IPS-18c (cell line): ENCODE data around the gene MIPEP.

Experiments used
- H3K4me3 ChIP-seq: 2 replicates; pipeline ENCODE4 v1.7.0; 2013; ENCODE audit warnings: low read depth, mild to moderate bottlenecking, low read length, moderate library complexity; ENCODE audit not compliant: insufficient read depth
- H3K9me3 ChIP-seq: one replicate; pipeline ENCODE4 v1.6.1; 2013; ENCODE audit warnings: mild to moderate bottlenecking, low read length, moderate library complexity; ENCODE audit not compliant: control insufficient read depth, insufficient read depth

MIPEP gene

GRCh38 chr13:23697772-23698313 lies 191.4 kb downstream of the MIPEP start:
- H3K4me3 ChIP-seq = no peak overlapping the region
- no peaks in the 10 kb centered on the region for H3K9me3 ChIP-seq

GRCh38 chr13:23696610-23697009 lies 192.6 kb downstream of the MIPEP start:
- no peak overlapping the region for H3K4me3 ChIP-seq
- H3K9me3 ChIP-seq = no peaks in the 10 kb centered on the region

GRCh38 chr13:23695711-23696464 lies 193.3 kb downstream of the MIPEP start:
- Histone ChIP-seq H3K4me3 (no peak overlapping the region), H3K9me3 (no peaks in the 10 kb centered on the region)

GRCh38 chr13:23695196-23695595 lies 194.0 kb downstream of the MIPEP start:
- Histone ChIP-seq H3K4me3 (no peak overlapping the region), H3K9me3 (no peaks in the 10 kb centered on the region)

- Histone ChIP-seq H3K4me3 (no peak overlapping the region), H3K9me3 (no peaks in the 10 kb centered on the region)
These were observed 196.4 kb downstream of the MIPEP start for GRCh38 chr13:23692816-23693215.

GRCh38 chr13:23690668-23691067 lies 198.5 kb downstream of the MIPEP start:
- H3K9me3 ChIP-seq = no peaks in the 10 kb centered on the region

GRCh38 chr13:23688336-23688735 lies 200.9 kb downstream of the MIPEP start:
- Histone ChIP-seq H3K9me3 (no peaks in the 10 kb centered on the region), H3K4me3 (no peak overlapping the region)

More at GRCh38 chr13:23690668-23691067, 198.5 kb downstream of the MIPEP start:
- no peak overlapping the region for H3K4me3 ChIP-seq

- Histone ChIP-seq H3K9me3 (no peaks in the 10 kb centered on the region), H3K4me3 (no peak overlapping the region)
These were observed 201.6 kb downstream of the MIPEP start for GRCh38 chr13:23687614-23688013.

- H3K4me3 ChIP-seq = no peak overlapping the region
- no peaks in the 10 kb centered on the region for H3K9me3 ChIP-seq
These were observed 202.3 kb downstream of the MIPEP start for GRCh38 chr13:23686948-23687347.

- no peak overlapping the region for H3K4me3 ChIP-seq
- H3K9me3 ChIP-seq = peaks cover 3% of the 10 kb centered on the region
These were observed 203.8 kb downstream of the MIPEP start for GRCh38 chr13:23685416-23685815.

- Histone ChIP-seq H3K9me3 (peaks cover 3% of the 10 kb centered on the region), H3K4me3 (no peak overlapping the region)
These were observed 204.6 kb downstream of the MIPEP start for GRCh38 chr13:23684647-23685046.

GRCh38 chr13:23683084-23683483 lies 206.1 kb downstream of the MIPEP start:
- Histone ChIP-seq H3K9me3 (peaks cover 8% of the 10 kb centered on the region), H3K4me3 (no peak overlapping the region)

- no peak overlapping the region for H3K4me3 ChIP-seq
- peaks cover 11% of the 10 kb centered on the region for H3K9me3 ChIP-seq
These were observed 208.1 kb downstream of the MIPEP start for GRCh38 chr13:23680845-23681669.
